ENCODE measurements around the gene BTG1.

The BTG1 gene

GRCh38 chr12:92132288-92132687 lies 13.4 kb downstream of the BTG1 start:
- no peak for DNase-seq

GRCh38 chr12:92130999-92131398 lies 14.6 kb downstream of the BTG1 start:
- DNase-seq: no peak

DNA sequence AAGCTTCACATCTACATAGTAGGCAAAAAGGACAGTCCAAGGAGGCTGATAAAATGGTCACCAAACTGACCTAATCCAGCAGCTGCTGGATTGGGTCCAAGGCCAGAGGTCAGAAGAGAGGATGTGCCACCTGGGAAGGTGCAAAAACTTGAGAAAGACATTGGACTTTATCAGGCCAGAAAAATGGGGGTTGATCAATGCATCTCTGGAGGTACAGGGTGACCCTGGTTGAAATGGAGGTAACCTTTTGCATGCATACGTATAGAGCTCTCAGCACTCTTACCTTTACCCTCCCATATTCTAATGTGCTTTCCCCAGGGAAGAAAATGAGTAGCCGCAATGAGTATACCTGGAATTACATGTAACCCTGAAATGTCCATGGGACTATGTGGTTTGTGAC lies 16.0 kb downstream of the BTG1 start:
- DNase-seq: no peak

GRCh38 chr12:92128612-92129011 lies 17.0 kb downstream of the BTG1 start:
- no peak for DNase-seq

DNA sequence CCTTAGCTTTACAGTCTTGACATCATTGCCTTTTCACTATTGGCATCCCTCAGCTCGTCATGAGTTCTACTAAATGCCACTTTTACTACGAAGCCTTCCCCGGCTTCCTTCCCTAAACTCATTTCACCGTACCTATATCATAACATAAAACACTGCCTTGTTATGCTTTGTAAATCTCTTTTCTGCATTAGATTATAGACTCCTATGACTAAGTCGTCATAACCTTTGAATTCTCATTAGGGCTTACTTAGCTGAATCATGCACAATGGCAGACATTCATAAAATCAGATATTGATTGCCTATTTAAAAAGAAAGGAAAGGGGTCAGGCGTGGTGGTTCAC lies 21.0 kb downstream of the BTG1 start:
- no peak for DNase-seq

- DNase-seq: no peak
Measured at GRCh38 chr12:92123780-92124688, 21.6 kb downstream of the BTG1 start.

DNA sequence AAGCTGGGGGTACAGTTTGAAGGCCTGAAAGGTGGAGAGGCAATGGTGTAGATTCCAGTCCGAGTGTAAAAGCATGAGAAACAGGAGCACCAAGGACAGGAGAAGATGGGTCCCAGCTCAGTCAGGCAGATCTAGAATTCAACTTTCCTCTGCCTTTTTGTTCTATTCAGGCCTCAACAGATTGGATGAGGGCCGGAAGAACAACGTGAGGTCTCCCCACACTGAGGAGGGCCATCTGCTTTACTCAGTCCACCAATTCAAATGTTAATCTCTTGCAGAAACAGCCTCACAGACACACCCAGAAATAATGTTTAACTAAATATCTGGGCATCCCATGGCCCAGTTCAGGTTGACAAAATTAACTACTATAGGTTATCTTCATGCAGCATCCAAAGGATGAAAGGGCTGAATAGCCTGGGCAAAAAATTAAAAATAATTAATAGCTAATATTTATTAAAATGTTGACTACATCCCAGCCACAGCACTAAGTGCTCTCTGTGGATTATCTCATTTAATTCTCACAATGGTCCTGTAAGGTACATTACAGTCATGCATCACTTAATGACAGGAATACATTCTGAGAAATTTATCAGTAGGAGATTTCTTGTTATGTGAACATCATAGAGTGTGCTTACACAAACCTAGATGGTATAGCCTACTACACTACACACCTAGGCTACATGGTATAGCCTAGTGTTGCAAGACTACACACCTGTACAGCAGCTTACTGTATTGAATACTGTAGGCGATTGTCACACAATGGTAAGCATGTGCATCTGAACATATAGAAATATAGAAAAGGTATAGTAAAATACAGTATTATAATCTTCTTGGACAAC lies 22.5 kb downstream of the BTG1 start:
- no peak for DNase-seq

DNA sequence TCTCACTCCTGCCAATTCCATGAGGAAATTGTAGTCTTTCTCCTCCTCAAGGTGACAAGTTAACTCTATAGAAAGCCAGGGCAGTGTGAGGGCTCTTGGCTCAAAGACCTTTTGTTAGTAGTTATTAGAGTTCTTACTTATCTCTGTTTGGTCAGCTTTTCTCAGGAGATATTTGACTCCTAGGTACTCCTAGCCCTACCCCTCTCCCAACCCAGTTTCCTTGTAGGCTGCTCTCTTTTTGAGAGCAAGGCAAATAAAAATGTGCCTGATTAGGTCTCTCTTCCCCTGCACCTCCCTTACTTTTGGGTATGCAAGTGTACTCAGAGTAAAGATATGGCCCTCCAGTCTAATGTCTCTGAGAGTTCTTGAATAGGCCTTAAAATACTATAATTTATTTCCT lies 23.8 kb downstream of the BTG1 start:
- DNase-seq: no peak

GRCh38 chr12:92118826-92119536 lies 26.7 kb downstream of the BTG1 start:
- no peak for DNase-seq

DNA sequence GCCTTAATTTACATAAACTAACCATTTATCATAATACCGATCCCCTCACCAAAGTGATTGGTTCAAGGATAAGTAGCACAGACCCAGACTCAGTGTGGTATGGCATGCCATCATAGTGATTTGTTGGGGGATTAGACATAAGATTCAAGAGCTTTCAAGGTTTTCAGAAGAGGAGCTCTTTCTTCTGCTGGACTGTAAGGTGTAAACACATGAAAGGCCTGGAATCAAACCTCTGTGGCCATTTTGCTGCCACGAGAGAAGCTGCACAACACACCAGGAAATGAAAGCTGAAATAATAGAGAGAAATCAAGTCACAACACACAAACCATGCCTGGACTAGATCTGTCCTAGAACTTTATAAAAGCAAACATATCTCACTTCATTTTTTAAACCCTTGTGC lies 30.8 kb downstream of the BTG1 start:
- no peak for DNase-seq

- no peak for DNase-seq
Measured at GRCh38 chr12:92111256-92111655, 34.4 kb downstream of the BTG1 start.

DNA sequence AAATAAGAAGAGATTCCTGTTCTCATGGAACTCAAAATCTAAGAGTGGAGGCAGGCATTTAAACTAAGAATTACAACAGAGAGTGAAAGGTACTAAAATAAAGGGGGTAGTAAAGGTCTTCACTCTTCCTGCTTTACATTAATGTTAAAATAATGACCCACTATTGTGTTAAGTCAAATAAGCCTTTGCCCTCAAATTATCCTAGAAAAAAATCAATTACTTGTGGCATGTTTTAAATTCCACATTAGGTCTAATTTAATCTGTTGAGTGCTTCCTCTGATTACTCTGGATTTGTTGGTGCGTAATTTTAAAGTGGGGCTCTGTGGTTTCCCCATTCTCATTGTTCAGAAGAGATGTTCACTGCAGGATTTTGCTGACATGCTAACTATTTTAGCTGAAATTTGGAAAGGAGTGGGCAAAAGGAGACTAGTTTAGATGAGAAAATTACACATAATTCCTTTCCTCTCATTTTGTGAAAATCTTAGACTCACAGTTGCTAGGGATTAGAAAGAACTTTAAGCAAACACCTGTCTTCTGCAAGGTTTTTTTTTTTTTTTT lies 35.5 kb downstream of the BTG1 start:
- no peak for DNase-seq

DNA sequence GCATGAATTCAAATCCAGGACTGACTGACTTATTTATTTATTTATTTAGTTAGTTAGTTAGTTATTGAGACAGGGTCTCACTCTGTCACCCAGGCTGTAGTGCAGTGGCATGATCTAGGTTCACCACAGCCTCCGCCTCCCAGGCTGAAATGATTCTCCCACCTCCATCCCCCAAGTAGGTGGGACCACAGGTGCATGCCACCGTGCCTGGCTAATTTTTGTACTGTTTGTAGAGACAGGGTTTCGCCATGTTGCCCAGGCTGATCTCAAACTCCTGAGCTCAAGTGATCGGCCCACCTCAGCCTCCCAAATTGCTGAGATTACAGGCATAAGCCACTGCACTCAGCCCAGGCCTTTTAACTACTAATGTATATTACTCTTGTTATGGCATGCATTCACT lies 36.0 kb downstream of the BTG1 start:
- no peak for DNase-seq

DNA sequence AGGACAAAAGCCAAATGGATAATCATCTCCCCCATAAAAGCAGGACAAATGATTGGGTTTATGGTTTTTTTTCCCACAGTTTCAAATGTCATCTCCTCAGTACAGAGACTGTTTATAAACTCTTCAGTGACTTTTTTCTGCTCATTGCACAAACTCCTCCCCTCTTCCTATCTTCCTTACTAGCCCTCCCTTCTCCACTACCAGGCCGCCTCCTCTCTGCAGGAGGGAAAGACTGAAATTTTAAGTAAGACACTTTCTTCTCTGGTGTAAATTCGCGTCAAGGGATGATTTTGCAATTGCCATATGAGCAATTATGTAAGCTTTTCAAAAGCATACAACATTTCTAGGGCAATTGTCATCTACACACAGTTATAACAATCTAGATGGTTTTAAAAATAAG lies 37.0 kb downstream of the BTG1 start:
- no peak for DNase-seq

DNA sequence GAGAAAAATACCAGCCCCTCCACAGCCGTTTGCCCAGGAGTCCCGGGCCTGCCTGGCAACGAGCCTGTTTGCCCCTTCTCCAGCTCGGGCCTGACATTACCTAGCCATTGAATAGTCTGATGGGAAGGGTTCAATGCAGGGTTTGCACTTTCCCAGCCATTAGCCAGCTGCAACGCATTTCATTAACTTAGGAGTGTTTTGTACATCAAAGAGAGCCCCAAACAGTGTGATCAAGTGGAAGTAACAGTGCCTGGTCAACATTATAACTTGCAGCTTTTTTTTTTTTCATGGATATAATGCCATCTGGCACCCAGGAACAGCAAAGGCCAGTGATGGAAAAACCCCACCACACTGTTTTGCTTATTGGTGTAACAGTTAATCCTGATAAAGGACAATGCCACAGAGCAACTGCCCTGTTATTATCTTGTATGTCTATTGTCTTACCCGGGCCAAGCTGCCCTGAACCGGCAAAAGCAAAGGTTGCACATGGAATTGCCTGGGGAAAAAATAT lies 38.0 kb downstream of the BTG1 start:
- no peak for DNase-seq

GRCh38 chr12:92107094-92107493 lies 38.6 kb downstream of the BTG1 start:
- no peak for DNase-seq

- no peak for DNase-seq
Measured at GRCh38 chr12:92105676-92106075, 40.0 kb downstream of the BTG1 start.

GRCh38 chr12:92105110-92105509 lies 40.5 kb downstream of the BTG1 start:
- no peak for DNase-seq

DNA sequence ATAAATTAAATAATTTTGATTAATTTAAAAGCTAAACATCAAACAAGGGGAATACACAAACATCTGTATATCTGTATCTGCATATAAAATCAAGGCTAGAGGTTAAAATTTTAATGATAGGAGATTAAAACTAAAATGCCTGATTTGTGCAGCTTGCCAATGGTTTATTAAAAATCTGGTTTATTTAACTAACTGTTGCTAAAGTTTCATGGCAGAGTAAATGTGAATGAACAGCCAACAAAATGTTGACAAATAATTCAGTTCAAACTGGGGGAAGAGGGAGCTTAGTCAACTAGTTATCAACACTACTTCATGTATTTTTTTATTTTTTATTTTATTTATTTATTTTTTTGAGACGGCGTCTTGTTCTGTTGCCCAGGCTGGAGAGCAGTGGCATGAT lies 43.0 kb downstream of the BTG1 start:
- no peak for DNase-seq

GRCh38 chr12:92098594-92099380 lies 46.9 kb downstream of the BTG1 start:
- DNase-seq: no peak

DNA sequence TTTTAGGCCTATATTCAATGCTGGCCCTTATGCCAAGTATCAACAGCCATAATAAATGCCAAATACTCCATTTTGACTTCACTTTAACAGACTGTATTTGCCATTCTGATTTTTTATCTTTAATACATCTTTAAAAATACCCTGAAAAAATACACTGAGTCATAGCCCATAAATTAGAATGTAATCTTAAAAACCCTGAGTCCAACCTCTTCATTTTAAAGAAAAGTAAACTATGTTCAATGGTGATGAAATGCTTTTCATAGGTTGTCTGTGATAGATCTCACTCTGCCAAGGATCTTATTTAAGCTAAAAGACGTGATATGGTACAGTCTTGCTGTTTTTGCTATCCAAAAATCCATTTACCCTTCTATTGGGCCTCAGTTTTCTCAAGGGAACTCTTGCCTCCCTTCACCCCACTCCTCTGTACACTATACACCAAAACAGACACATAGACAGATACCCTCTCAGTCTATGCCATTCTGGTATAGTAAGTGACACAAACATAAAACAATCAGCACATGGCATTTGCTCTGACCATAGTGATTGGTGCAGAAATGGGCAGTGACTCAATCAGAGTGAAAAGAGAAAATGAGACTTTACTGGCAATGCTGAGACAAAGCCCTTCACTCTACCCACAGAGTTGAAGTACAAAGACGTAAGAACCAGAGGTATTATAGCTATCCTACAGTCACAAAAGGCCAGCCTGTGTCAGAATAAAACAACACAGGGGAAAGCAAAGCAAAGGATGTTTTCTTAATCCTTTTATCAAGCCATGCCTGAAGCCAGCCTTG lies 49.1 kb downstream of the BTG1 start:
- DNase-seq: no peak
